ENCODE results near the gene SSX2IP. TPM values are rescaled to one million over a fixed set of nuclear protein-coding genes. Genes with fewer than 3 reads are reported as not detected.

Gene SSX2IP
- total RNA-seq, 5 donors from 2014 or later (not counting 1 experiment from before 2014, with no cell fraction given), result 6.2 to 10.9 (median 7.7) TPM

GRCh38 chr1:84711869-84712268 lies 21.6 kb upstream of the SSX2IP start:
- H3K4me1 ChIP-seq (ENCODE audit: control insufficient read depth in 1 of 2, extremely low read depth in 1 of 2, insufficient read depth in 2 of 2, low read length in 2 of 2), result no peaks in the 10 kb centered on the region
- no CpG with 5 or more reads among the region's 4 CpGs for WGBS (ENCODE audit: insufficient coverage)
- CTCF ChIA-PET, result interaction anchor here in 1 of 2 donors (1.1 kb wide), 1 partner anchor 13 kb away, joined by 3 read pairs; no protein-coding TSS in a partner anchor

GRCh38 chr1:84711121-84711520 lies 20.9 kb upstream of the SSX2IP start:
- Histone ChIP-seq H3K9me3 (no peaks in the 10 kb centered on the region), H3K27ac (ENCODE audit: low read length) (no peak overlapping the region), H3K27me3 (replicated peaks in 1 of 2; ENCODE audit: control insufficient read depth in 2 of 2, extremely low read depth in 1 of 2, insufficient read depth in 2 of 2, low read length in 1 of 2) (peaks cover 0 to 5% of the 10 kb centered on the region in 2 experiments), H3K4me1 (ENCODE audit: control insufficient read depth in 1 of 2, extremely low read depth in 1 of 2, insufficient read depth in 2 of 2, low read length in 2 of 2) (no peaks in the 10 kb centered on the region), H3K4me3 (ENCODE audit: control insufficient read depth in 1 of 2, extremely low read depth in 1 of 2, low read length in 1 of 2) (no peak overlapping the region), H3K36me3 (ENCODE audit: control insufficient read depth in 2 of 2, extremely low read depth in 1 of 2, insufficient read depth in 1 of 2, low read length in 1 of 2) (no peaks in the 10 kb centered on the region)
- no CpG with 5 or more reads among the region's 1 CpG for WGBS (ENCODE audit: insufficient coverage)
- Mint-ChIP-seq H3K4me1 (no peaks in the 10 kb centered on the region), H3K27ac (no peak overlapping the region), H3K9me3 (no peaks in the 10 kb centered on the region), H3K4me3 (no peak overlapping the region), H3K27me3 (peaks cover 0 to 3% of the 10 kb centered on the region in 2 donors), H3K36me3 (no peaks in the 10 kb centered on the region)
- ChIA-PET POLR2A (interaction anchor here in 1 of 2 donors (0.7 kb wide), 2 partner anchors 15 to 351 kb away, joined by 3 to 4 read pairs; no protein-coding TSS in a partner anchor), CTCF (no interaction called here)
- ATAC-seq (replicated peaks in 1 of 4), result no peak
- no peak for DNase-seq

More at GRCh38 chr1:84711869-84712268, 21.6 kb upstream of the SSX2IP start:
- no peaks in the 10 kb centered on the region for H3K4me1 Mint-ChIP-seq
- no peak overlapping the region for H3K27ac ChIP-seq (ENCODE audit: low read length)
- POLR2A ChIA-PET, result interaction anchor here in 1 of 2 donors (0.7 kb wide), 1 partner anchor 16 kb away, joined by 3 read pairs; no protein-coding TSS in a partner anchor
- ATAC-seq (replicated peaks in 1 of 4) (no peak), DNase-seq (no peak)
- no peaks in the 10 kb centered on the region for H3K36me3 ChIP-seq (ENCODE audit: control insufficient read depth in 2 of 2, extremely low read depth in 1 of 2, insufficient read depth in 1 of 2, low read length in 1 of 2)
- H3K27me3 Mint-ChIP-seq, result peaks cover 0 to 3% of the 10 kb centered on the region in 2 donors
- H3K27ac Mint-ChIP-seq, result no peak overlapping the region
- no peak overlapping the region for H3K4me3 Mint-ChIP-seq
- no peaks in the 10 kb centered on the region for H3K9me3 ChIP-seq
- H3K36me3 Mint-ChIP-seq, result no peaks in the 10 kb centered on the region
- peaks cover 0 to 5% of the 10 kb centered on the region in 2 experiments for H3K27me3 ChIP-seq (replicated peaks in 1 of 2; ENCODE audit: control insufficient read depth in 2 of 2, extremely low read depth in 1 of 2, insufficient read depth in 2 of 2, low read length in 1 of 2)
- H3K4me3 ChIP-seq (ENCODE audit: control insufficient read depth in 1 of 2, extremely low read depth in 1 of 2, low read length in 1 of 2), result no peak overlapping the region
- H3K9me3 Mint-ChIP-seq, result no peaks in the 10 kb centered on the region

GRCh38 chr1:84709131-84709530 lies 18.9 kb upstream of the SSX2IP start:
- no CpG with 5 or more reads among the region's 1 CpG for WGBS (ENCODE audit: insufficient coverage)

GRCh38 chr1:84708031-84708430 lies 17.8 kb upstream of the SSX2IP start:
- H3K27me3 ChIP-seq (replicated peaks in 1 of 2; ENCODE audit: control insufficient read depth in 2 of 2, extremely low read depth in 1 of 2, insufficient read depth in 2 of 2, low read length in 1 of 2), result peaks cover 0 to 10% of the 10 kb centered on the region in 2 experiments
- ChIA-PET POLR2A (no interaction called here), CTCF (no interaction called here)
- H3K9me3 ChIP-seq, result no peaks in the 10 kb centered on the region
- DNase-seq (no peak), ATAC-seq (replicated peaks in 1 of 4) (no peak)
- H3K4me1 Mint-ChIP-seq, result no peaks in the 10 kb centered on the region
- H3K9me3 Mint-ChIP-seq, result no peaks in the 10 kb centered on the region
- H3K4me3 ChIP-seq (ENCODE audit: control insufficient read depth in 1 of 2, extremely low read depth in 1 of 2, low read length in 1 of 2), result no peak overlapping the region
- no peak overlapping the region for H3K27ac ChIP-seq (ENCODE audit: low read length)
- no peak overlapping the region for H3K4me3 Mint-ChIP-seq
- H3K27ac Mint-ChIP-seq, result no peak overlapping the region
- H3K4me1 ChIP-seq (ENCODE audit: control insufficient read depth in 1 of 2, extremely low read depth in 1 of 2, insufficient read depth in 2 of 2, low read length in 2 of 2), result no peaks in the 10 kb centered on the region
- 90% methylated on average over 2 of the region's 4 CpGs for WGBS (ENCODE audit: insufficient coverage)
- H3K27me3 Mint-ChIP-seq, result peaks cover 0 to 4% of the 10 kb centered on the region in 2 donors
- no peaks in the 10 kb centered on the region for H3K36me3 Mint-ChIP-seq
- H3K36me3 ChIP-seq (ENCODE audit: control insufficient read depth in 2 of 2, extremely low read depth in 1 of 2, insufficient read depth in 1 of 2, low read length in 1 of 2), result no peaks in the 10 kb centered on the region

More at GRCh38 chr1:84709131-84709530, 18.9 kb upstream of the SSX2IP start:
- Histone ChIP-seq H3K27me3 (replicated peaks in 1 of 2; ENCODE audit: control insufficient read depth in 2 of 2, extremely low read depth in 1 of 2, insufficient read depth in 2 of 2, low read length in 1 of 2) (peaks cover 0 to 10% of the 10 kb centered on the region in 2 experiments), H3K27ac (ENCODE audit: low read length) (no peak overlapping the region), H3K4me3 (ENCODE audit: control insufficient read depth in 1 of 2, extremely low read depth in 1 of 2, low read length in 1 of 2) (no peak overlapping the region), H3K36me3 (ENCODE audit: control insufficient read depth in 2 of 2, extremely low read depth in 1 of 2, insufficient read depth in 1 of 2, low read length in 1 of 2) (no peaks in the 10 kb centered on the region), H3K4me1 (ENCODE audit: control insufficient read depth in 1 of 2, extremely low read depth in 1 of 2, insufficient read depth in 2 of 2, low read length in 2 of 2) (no peaks in the 10 kb centered on the region), H3K9me3 (no peaks in the 10 kb centered on the region)
- H3K4me3 Mint-ChIP-seq, result no peak overlapping the region
- no peaks in the 10 kb centered on the region for H3K4me1 Mint-ChIP-seq
- no peaks in the 10 kb centered on the region for H3K36me3 Mint-ChIP-seq
- H3K27me3 Mint-ChIP-seq, result peaks cover 0 to 3% of the 10 kb centered on the region in 2 donors
- DNase-seq, result no peak
- POLR2A ChIA-PET, result no interaction called here
- ATAC-seq (replicated peaks in 1 of 4), result no peak
- CTCF ChIA-PET, result no interaction called here
- no peak overlapping the region for H3K27ac Mint-ChIP-seq
- no peaks in the 10 kb centered on the region for H3K9me3 Mint-ChIP-seq

GRCh38 chr1:84705513-84705912 lies 15.3 kb upstream of the SSX2IP start:
- ATAC-seq (replicated peaks in 1 of 4) (no peak), DNase-seq (no peak)
- 71% methylated on average over 4 of the region's 4 CpGs for WGBS (ENCODE audit: insufficient coverage)
- peaks cover 8% of the 10 kb centered on the region in 2 donors for H3K27me3 Mint-ChIP-seq
- no peaks in the 10 kb centered on the region for H3K9me3 ChIP-seq
- no peak overlapping the region for H3K4me3 Mint-ChIP-seq
- ChIA-PET CTCF (interaction anchor here in 1 of 2 donors (0.9 kb wide), 1 partner anchor 52 kb away, joined by 3 read pairs; no protein-coding TSS in a partner anchor), POLR2A (no interaction called here)
- H3K27me3 ChIP-seq (replicated peaks in 1 of 2; ENCODE audit: control insufficient read depth in 2 of 2, extremely low read depth in 1 of 2, insufficient read depth in 2 of 2, low read length in 1 of 2), result peaks cover 0 to 10% of the 10 kb centered on the region in 2 experiments
- no peak overlapping the region for H3K4me3 ChIP-seq (ENCODE audit: control insufficient read depth in 1 of 2, extremely low read depth in 1 of 2, low read length in 1 of 2)
- no peaks in the 10 kb centered on the region for H3K36me3 Mint-ChIP-seq
- no peaks in the 10 kb centered on the region for H3K9me3 Mint-ChIP-seq
- peaks cover 0 to 6% of the 10 kb centered on the region in 2 experiments for H3K4me1 ChIP-seq (ENCODE audit: control insufficient read depth in 1 of 2, extremely low read depth in 1 of 2, insufficient read depth in 2 of 2, low read length in 2 of 2)
- no peaks in the 10 kb centered on the region for H3K36me3 ChIP-seq (ENCODE audit: control insufficient read depth in 2 of 2, extremely low read depth in 1 of 2, insufficient read depth in 1 of 2, low read length in 1 of 2)
- H3K27ac Mint-ChIP-seq, result no peak overlapping the region
- H3K27ac ChIP-seq (ENCODE audit: low read length), result no peak overlapping the region
- H3K4me1 Mint-ChIP-seq, result peaks cover under 1 to 2% (median 1%) of the 10 kb centered on the region in 3 donors

- Mint-ChIP-seq H3K9me3 (no peaks in the 10 kb centered on the region), H3K4me1 (peaks cover 6 to 8% (median 7%) of the 10 kb centered on the region in 3 donors), H3K4me3 (no peak overlapping the region), H3K27me3 (peaks cover 8% of the 10 kb centered on the region in 2 donors), H3K36me3 (no peaks in the 10 kb centered on the region), H3K27ac (no peak overlapping the region)
- ATAC-seq (replicated peaks in 1 of 4) (no peak), DNase-seq (no peak)
- H3K4me3 ChIP-seq (ENCODE audit: control insufficient read depth in 1 of 2, extremely low read depth in 1 of 2, low read length in 1 of 2), result no peak overlapping the region
- POLR2A ChIA-PET, result interaction anchor here in 1 of 2 donors (0.7 kb wide), 1 partner anchor 783 kb away, joined by 3 read pairs; no protein-coding TSS in a partner anchor
- CTCF ChIA-PET, result interaction anchor here in 1 of 2 donors (0.9 kb wide), 1 partner anchor 52 kb away, joined by 3 read pairs; no protein-coding TSS in a partner anchor
- H3K27ac ChIP-seq (ENCODE audit: low read length), result no peak overlapping the region
- H3K27me3 ChIP-seq (replicated peaks in 1 of 2; ENCODE audit: control insufficient read depth in 2 of 2, extremely low read depth in 1 of 2, insufficient read depth in 2 of 2, low read length in 1 of 2), result peaks cover 0 to 10% of the 10 kb centered on the region in 2 experiments
- H3K4me1 ChIP-seq (ENCODE audit: control insufficient read depth in 1 of 2, extremely low read depth in 1 of 2, insufficient read depth in 2 of 2, low read length in 2 of 2), result peaks cover 0 to 10% of the 10 kb centered on the region in 2 experiments
- H3K9me3 ChIP-seq, result no peaks in the 10 kb centered on the region
- 81% methylated on average over 3 of the region's 3 CpGs for WGBS (ENCODE audit: insufficient coverage)
- H3K36me3 ChIP-seq (ENCODE audit: control insufficient read depth in 2 of 2, extremely low read depth in 1 of 2, insufficient read depth in 1 of 2, low read length in 1 of 2), result no peaks in the 10 kb centered on the region
Observed at GRCh38 chr1:84704872-84705417, 14.7 kb upstream of the SSX2IP start.
